ENCODE measurements around the gene NFE2L2. TPM values are rescaled to one million over a fixed set of nuclear protein-coding genes. Genes with fewer than 3 reads are reported as not detected.
A peak's percentile ranks its signal among the peaks of the same experiment; 100 is the strongest.
"Not testable (repeated sequence)": the region's sequence is repeated elsewhere in the genome, so short reads cannot be mapped to it uniquely, and the experiment has no call there.

The NFE2L2 gene
- total RNA-seq, 4 donors from 2014 or later = 33.0 to 93.3 (median 59.1) TPM

- ATAC-seq (no peak), DNase-seq (no peak)
- no peak for TF ChIP-seq POLR2A (IDR thresholded peaks at IDR 0.05)
- TF ChIP-seq CTCF (IDR thresholded peaks at IDR 0.05 in 4 of 5, conservative IDR thresholded peaks at IDR 0.05 in 1 of 5) = no peak
- no peak overlapping the region for H3K4me3 ChIP-seq
- H3K27ac ChIP-seq = peak overlapping the region in 3 of 4 donors; percentile 78 to 83 (median 80)
- H3K36me3 ChIP-seq = peaks cover 0 to 47% of the 10 kb centered on the region in 2 donors
- in situ Hi-C loops (cut with MboI; ENCODE audit: low sequenced_read_pairs in 4 of 4) (no loop called here), intact Hi-C loops (cut with DNase I; ENCODE audit: low total_unique reads) (no loop called here)
- no peaks in the 10 kb centered on the region for H3K9me3 ChIP-seq
- H3K4me1 ChIP-seq = peaks cover 40 to 48% of the 10 kb centered on the region in 2 donors
- H3K27me3 ChIP-seq = no peaks in the 10 kb centered on the region
These were observed 33.3 kb downstream of the NFE2L2 start for GRCh38 chr2:177231270-177231669.

GRCh38 chr2:177229442-177230242 is 34.9 kb downstream of the NFE2L2 start:
- H3K27ac ChIP-seq = peak overlapping the region in 3 of 4 donors; percentile 11 to 37 (median 29)
- TF ChIP-seq POLR2A (IDR thresholded peaks at IDR 0.05) = no peak
- no peak for TF ChIP-seq CTCF (IDR thresholded peaks at IDR 0.05 in 4 of 5, conservative IDR thresholded peaks at IDR 0.05 in 1 of 5)
- intact Hi-C loops (cut with DNase I; ENCODE audit: low total_unique reads) (no loop called here), in situ Hi-C loops (cut with MboI; ENCODE audit: low sequenced_read_pairs in 4 of 4) (no loop called here)
- peaks cover 27 to 34% of the 10 kb centered on the region in 2 donors for H3K4me1 ChIP-seq
- ATAC-seq (peak in 1 of 2 donors; percentile 33), DNase-seq (no peak)
- no peaks in the 10 kb centered on the region for H3K9me3 ChIP-seq
- H3K4me3 ChIP-seq = no peak overlapping the region
- H3K27me3 ChIP-seq = no peaks in the 10 kb centered on the region
- peaks cover 0 to 47% of the 10 kb centered on the region in 2 donors for H3K36me3 ChIP-seq

- H3K9me3 ChIP-seq = no peaks in the 10 kb centered on the region
- intact Hi-C loops (cut with DNase I; ENCODE audit: low total_unique reads) (no loop called here), in situ Hi-C loops (cut with MboI; ENCODE audit: low sequenced_read_pairs in 4 of 4) (no loop called here)
- no peaks in the 10 kb centered on the region for H3K27me3 ChIP-seq
- H3K4me3 ChIP-seq = no peak overlapping the region
- no peak for ATAC-seq
- peaks cover 4 to 49% of the 10 kb centered on the region in 2 donors for H3K36me3 ChIP-seq
- TF ChIP-seq CTCF (IDR thresholded peaks at IDR 0.05 in 4 of 5, conservative IDR thresholded peaks at IDR 0.05 in 1 of 5) = no peak
- no peak for TF ChIP-seq POLR2A (IDR thresholded peaks at IDR 0.05)
- DNase-seq = no peak
- peak overlapping the region in 1 of 4 donors; percentile 9 for H3K27ac ChIP-seq
- peaks cover 6 to 7% of the 10 kb centered on the region in 2 donors for H3K4me1 ChIP-seq
These were observed 38.6 kb downstream of the NFE2L2 start for GRCh38 chr2:177225965-177226360.

GRCh38 chr2:177223436-177223835 is 41.1 kb downstream of the NFE2L2 start:
- in situ Hi-C loops (cut with MboI; ENCODE audit: low sequenced_read_pairs in 4 of 4); intact Hi-C loops (cut with DNase I; ENCODE audit: low total_unique reads); H3K9me3 ChIP-seq; H3K27me3 ChIP-seq; H3K4me3 ChIP-seq; DNase-seq; H3K27ac ChIP-seq; ATAC-seq: not testable (repeated sequence)
- H3K4me1 ChIP-seq = peaks cover 11 to 14% of the 10 kb centered on the region in 2 donors
- peaks cover 5 to 52% of the 10 kb centered on the region in 2 donors for H3K36me3 ChIP-seq

GRCh38 chr2:177221970-177222369 is 42.6 kb downstream of the NFE2L2 start:
- peak in 1 of 2 donors; percentile 57 for ATAC-seq
- peaks cover 16 to 22% of the 10 kb centered on the region in 2 donors for H3K4me1 ChIP-seq
- TF ChIP-seq CTCF (IDR thresholded peaks at IDR 0.05 in 4 of 5, conservative IDR thresholded peaks at IDR 0.05 in 1 of 5) = no peak
- no peak for TF ChIP-seq POLR2A (IDR thresholded peaks at IDR 0.05)
- H3K27ac ChIP-seq = peak overlapping the region; percentile 32 to 66 (median 52)
- in situ Hi-C loops (cut with MboI; ENCODE audit: low sequenced_read_pairs in 4 of 4) (no loop called here), intact Hi-C loops (cut with DNase I; ENCODE audit: low total_unique reads) (no loop called here)
- H3K36me3 ChIP-seq = peaks cover 6 to 60% of the 10 kb centered on the region in 2 donors
- no peak overlapping the region for H3K4me3 ChIP-seq
- H3K9me3 ChIP-seq = no peaks in the 10 kb centered on the region
- DNase-seq = no peak
- H3K27me3 ChIP-seq = no peaks in the 10 kb centered on the region

Measured in gastrocnemius medialis (tissue), 4 donors.